ENCODE data around the gene FYB1.

GRCh38 chr5:39074017-39074814 lies 145.1 kb downstream of the FYB1 start, which contains the start of gene RICTOR:
- no peak for TF ChIP-seq CTCF (IDR thresholded peaks at IDR 0.05)
- no peak for TF ChIP-seq POLR2A (IDR thresholded peaks at IDR 0.05)

All from lower leg skin (tissue), 3 donors.